ENCODE data around the gene IQCE.

IQCE gene

GRCh38 chr7:2637066-2637471, 78.3 kb downstream of the IQCE start:
- DNase-seq = no peak

- DNase-seq = no peak
These were observed 78.9 kb downstream of the IQCE start for GRCh38 chr7:2637505-2638223.

- no peak for DNase-seq
These were observed 79.6 kb downstream of the IQCE start for GRCh38 chr7:2638224-2638991.

- no peak for DNase-seq
These were observed 80.5 kb downstream of the IQCE start for GRCh38 chr7:2639181-2639681.

- DNase-seq = no peak
These were observed 81.1 kb downstream of the IQCE start for GRCh38 chr7:2639695-2640481.

- DNase-seq = no peak
These were observed 81.7 kb downstream of the IQCE start for GRCh38 chr7:2640482-2640830.

GRCh38 chr7:2640846-2641316, 82.1 kb downstream of the IQCE start:
- DNase-seq = no peak

- DNase-seq = no peak
These were observed 82.9 kb downstream of the IQCE start for GRCh38 chr7:2641406-2642393.

- DNase-seq = no peak
These were observed 84.8 kb downstream of the IQCE start for GRCh38 chr7:2643386-2644219.

- DNase-seq = no peak
These were observed 85.4 kb downstream of the IQCE start for GRCh38 chr7:2644220-2644561.

- no peak for DNase-seq
These were observed 85.9 kb downstream of the IQCE start for GRCh38 chr7:2644562-2645273.

- DNase-seq = no peak
These were observed 86.6 kb downstream of the IQCE start for GRCh38 chr7:2645274-2645868.

GRCh38 chr7:2646336-2646679, 87.5 kb downstream of the IQCE start:
- no peak for DNase-seq

GRCh38 chr7:2646680-2647571, 88.1 kb downstream of the IQCE start:
- no peak for DNase-seq

GRCh38 chr7:2647594-2648172, 88.9 kb downstream of the IQCE start:
- DNase-seq = no peak

GRCh38 chr7:2649139-2649838, 90.5 kb downstream of the IQCE start:
- no peak for DNase-seq

GRCh38 chr7:2649991-2650390, 91.2 kb downstream of the IQCE start:
- no peak for DNase-seq

- no peak for DNase-seq
These were observed 91.7 kb downstream of the IQCE start for GRCh38 chr7:2650451-2650850.
